Panc1 (cell line): Measurements from ENCODE around the gene PLCB1. TPM values are rescaled to one million over a fixed set of nuclear protein-coding genes. Genes with fewer than 3 reads are reported as not detected.

ENCODE experiments used
- ATAC-seq: fragments of 200-7000 bp; cut with Tn5 transposase; 2 replicates; pipeline ENCODE4 v1.9.1; 2020; ENCODE audit warnings: mild to moderate bottlenecking, moderate library complexity
- BruUV-seq: library from RNA; stranded (reverse); fragments of 400-500 nt; replicated peaks from 2 replicates; lab custom pipeline; 2021; lab: Mats Ljungman, UMichigan
- CTCF ChIA-PET: fragments of 300-600 bp; sonication (Branson Sonifier 250); formaldehyde crosslinking; loops from one replicate; lab custom pipeline; 2022; ENCODE audit warnings: antibody characterized with exemption; lab: Charles Lee
- POLR2A ChIA-PET: fragments of 300-600 bp; sonication (Branson Sonifier 250); formaldehyde crosslinking; loops from one replicate; lab custom pipeline; 2022; ENCODE audit warnings: antibody characterized with exemption; lab: Charles Lee
- DNase-seq: peaks from one replicate; pipeline ENCODE4 v3.0.0-alpha.2; 2010; ENCODE audit warnings: low read depth, low spot score
- H3K27ac ChIP-seq: 2 replicates; pipeline ENCODE4 v1.5.1; 2011; ENCODE audit warnings: mild to moderate bottlenecking, low read length, inconsistent platforms
- H3K27me3 ChIP-seq: fragments of 200-500 bp; sonication (Bioruptor generic); 2 replicates; pipeline ENCODE4 v1.6.0; 2014; ENCODE audit warnings: low read length, inconsistent platforms; ENCODE audit not compliant: control insufficient read depth, insufficient read depth
- H3K36me3 ChIP-seq: fragments of 200-500 bp; sonication (Bioruptor generic); 2 replicates; pipeline ENCODE4 v1.5.1; 2014; ENCODE audit warnings: inconsistent platforms, mild to moderate bottlenecking, low read length, moderate library complexity; ENCODE audit not compliant: control insufficient read depth, insufficient read depth
- H3K4me1 ChIP-seq: 2 replicates; pipeline ENCODE4 v1.5.1; 2011; ENCODE audit warnings: inconsistent platforms, mild to moderate bottlenecking, low read length, moderate library complexity; ENCODE audit not compliant: control insufficient read depth, insufficient read depth
- H3K4me3 ChIP-seq, 2 experiments: 2 replicates each; pipeline ENCODE4 v1.5.1; 2011 to 2012; ENCODE audit warnings: low read depth in 2 of 2, low read length in 2 of 2, mild to moderate bottlenecking in 2 of 2, inconsistent platforms in 1 of 2, moderate library complexity in 1 of 2
- H3K9me3 ChIP-seq: fragments of 200-500 bp; sonication (Bioruptor generic); 2 replicates; pipeline ENCODE4 v1.5.1; 2014; ENCODE audit warnings: low read depth, mild to moderate bottlenecking, inconsistent platforms, low read length, moderate library complexity; ENCODE audit not compliant: control insufficient read depth, insufficient read depth
- CTCF ChIP-seq: fragments of 450-650 bp; IDR thresholded peaks from 2 replicates; pipeline ENCODE4 v1.5.1; 2017; ENCODE audit warnings: mild to moderate bottlenecking
- POLR2AphosphoS5 ChIP-seq: IDR thresholded peaks from 2 replicates; pipeline ENCODE4 v1.6.1; 2012; ENCODE audit warnings: mild to moderate bottlenecking, low read depth, low read length, moderate library complexity
- REST ChIP-seq, 2 experiments: IDR thresholded peaks; 2 replicates each; pipeline ENCODE4 v1.6.1; 2011 to 2012; ENCODE audit warnings: low read depth in 2 of 2, control low read depth in 1 of 2, low read length in 1 of 2, mild to moderate bottlenecking in 1 of 2, moderate library complexity in 1 of 2; ENCODE audit not compliant: insufficient read depth in 1 of 2
- SIN3A ChIP-seq: IDR thresholded peaks from 2 replicates; pipeline ENCODE4 v1.6.1; 2012; ENCODE audit warnings: low read depth, mild to moderate bottlenecking, low read length, moderate library complexity, borderline replicate concordance; ENCODE audit not compliant: insufficient read depth
- TCF7L2 ChIP-seq: IDR thresholded peaks from 2 replicates; pipeline ENCODE4 v1.6.1; 2011; ENCODE audit warnings: mild to moderate bottlenecking, low read depth, low read length, inconsistent platforms
- in situ Hi-C: cut with HindIII; loops from 2 replicates; pipeline ENCODE4 v1.10.0; 2016; ENCODE audit warnings: low sequenced_read_pairs, low pct_unique_long_range_greater_than_20kb
- intact Hi-C: fragments of 100-400 bp; cut with micrococcal nuclease; formaldehyde crosslinking; loops from one replicate; pipeline ENCODE4 v1.10.0; 2022; ENCODE audit not compliant: unreplicated experiment
- total RNA-seq: library from RNA; stranded (reverse); gene quantifications from one replicate; pipeline ENCODE4 v1.2.1, GENCODE V29; 2021; ENCODE audit not compliant: unreplicated experiment

The PLCB1 gene
- total RNA-seq, 1 experiment from 2014 or later = 0.59 TPM

GRCh38 chr20:8480597-8480996 lies 348.5 kb downstream of the PLCB1 start:
- DNase-seq = no peak
- CTCF ChIA-PET = no interaction called here
- H3K27ac ChIP-seq = no peak overlapping the region
- intact Hi-C loops (no loop called here), in situ Hi-C loops (no loop called here)
- H3K4me1 ChIP-seq = no peaks in the 10 kb centered on the region
- no peaks in the 10 kb centered on the region for H3K36me3 ChIP-seq
- POLR2A ChIA-PET = no interaction called here
- H3K4me3 ChIP-seq = no peak overlapping the region
- H3K9me3 ChIP-seq = no peaks in the 10 kb centered on the region
- no peaks in the 10 kb centered on the region for H3K27me3 ChIP-seq
- TF ChIP-seq CTCF = no peak
- TF ChIP-seq TCF7L2 = no peak
- no peak for TF ChIP-seq POLR2AphosphoS5
- TF ChIP-seq SIN3A = no peak
- no peak for TF ChIP-seq REST (IDR thresholded peaks at IDR 0.05; ENCODE audit: insufficient read depth in 1 of 2, low read depth in 2 of 2, low read length in 1 of 2)
- ATAC-seq = no peak
- BruUV-seq = no TSS peak

GRCh38 chr20:8487696-8488095 lies 355.6 kb downstream of the PLCB1 start:
- H3K4me3 ChIP-seq = no peak overlapping the region
- BruUV-seq = no TSS peak
- in situ Hi-C loops (no loop called here), intact Hi-C loops (no loop called here)
- DNase-seq = no peak
- POLR2A ChIA-PET = no interaction called here
- H3K27ac ChIP-seq = no peak overlapping the region
- no peaks in the 10 kb centered on the region for H3K9me3 ChIP-seq
- no peaks in the 10 kb centered on the region for H3K4me1 ChIP-seq
- no peaks in the 10 kb centered on the region for H3K36me3 ChIP-seq
- no peak for ATAC-seq
- no peak for TF ChIP-seq TCF7L2
- no peak for TF ChIP-seq REST (IDR thresholded peaks at IDR 0.05; ENCODE audit: insufficient read depth in 1 of 2, low read depth in 2 of 2, low read length in 1 of 2)
- no peak for TF ChIP-seq CTCF
- no peak for TF ChIP-seq SIN3A
- no peak for TF ChIP-seq POLR2AphosphoS5
- H3K27me3 ChIP-seq = no peaks in the 10 kb centered on the region
- CTCF ChIA-PET = no interaction called here
